Measurements from ENCODE around the gene THAP10.
"Not testable (repeated sequence)": the region's sequence is repeated elsewhere in the genome, so short reads cannot be mapped to it uniquely, and the experiment has no call there.

DNA sequence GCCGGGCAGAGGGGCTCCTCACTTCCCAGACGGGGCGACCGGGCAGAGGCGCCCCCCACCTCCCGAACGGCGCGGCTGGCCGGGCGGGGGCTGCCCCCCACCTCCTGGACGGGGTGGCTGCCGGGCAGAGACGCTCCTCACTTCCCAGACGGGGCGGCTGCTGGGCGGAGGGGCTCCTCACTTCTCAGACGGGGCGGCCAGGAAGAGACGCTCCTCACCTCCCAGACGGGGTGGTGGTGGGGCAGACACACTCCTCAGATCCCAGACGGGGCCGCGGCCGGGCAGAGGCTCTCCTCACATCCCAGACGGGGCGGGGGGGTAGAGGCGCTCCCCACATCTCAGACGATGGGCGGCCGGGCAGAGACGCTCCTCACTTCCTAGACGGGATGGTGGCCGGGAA is 20.7 kb downstream of the THAP10 start:
- not testable (repeated sequence) for TF ChIP-seq CTCF (IDR thresholded peaks at IDR 0.05); POLR2AphosphoS5 (IDR thresholded peaks at IDR 0.05); POLR2A (IDR thresholded peaks at IDR 0.05); EP300 (IDR thresholded peaks at IDR 0.05; ENCODE audit: low read depth)
